ENCODE data around the gene UTS2R.

Gene UTS2R

DNA sequence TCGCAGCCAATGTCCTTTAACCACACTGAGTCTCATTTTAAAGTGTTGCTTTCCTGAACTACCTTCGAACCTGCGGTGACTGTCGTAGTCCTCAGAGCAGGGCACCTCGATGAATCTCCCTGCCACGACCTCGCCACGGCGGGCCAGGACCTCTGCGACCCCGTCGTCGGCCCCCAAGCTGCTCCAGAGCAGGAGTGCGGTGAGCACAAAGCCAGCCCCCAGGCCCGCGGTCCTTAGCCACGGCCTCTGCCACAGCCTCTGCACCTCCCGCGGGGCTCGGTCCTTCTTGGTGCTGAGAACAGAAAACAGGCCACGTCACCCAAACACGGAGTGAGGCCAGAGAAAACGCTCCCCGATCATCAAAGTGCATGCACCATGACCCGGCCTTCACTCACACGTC lies 43.8 kb downstream of the UTS2R start:
- DNase-seq (ENCODE audit: low read depth, low spot score): no peak
- TF ChIP-seq ZNF274 (IDR thresholded peaks at IDR 0.05; ENCODE audit: low read depth, low read length) (no peak), YY1 (IDR thresholded peaks at IDR 0.05; ENCODE audit: insufficient read depth, insufficient read length) (no peak)
- Histone ChIP-seq H3K4me1 (ENCODE audit: insufficient read depth, insufficient read length) (peaks cover 8% of the 10 kb centered on the region), H3K27me3 (ENCODE audit: insufficient read depth, insufficient read length) (no peaks in the 10 kb centered on the region), H3K36me3 (ENCODE audit: insufficient read depth, insufficient read length, low read length) (peaks cover 19% of the 10 kb centered on the region), H3K9me3 (ENCODE audit: insufficient read depth, low read length) (no peaks in the 10 kb centered on the region), H3K4me3 (ENCODE audit: insufficient read length, low read depth) (no peak overlapping the region), H3K9ac (ENCODE audit: insufficient read length, low read depth) (no peak overlapping the region)

- DNase-seq (ENCODE audit: low read depth, low spot score): no peak
- no peak overlapping the region for H3K9ac ChIP-seq (ENCODE audit: insufficient read length, low read depth)
- H3K4me1 ChIP-seq (ENCODE audit: insufficient read depth, insufficient read length): peaks cover 6% of the 10 kb centered on the region
- H3K9me3 ChIP-seq (ENCODE audit: insufficient read depth, low read length): no peaks in the 10 kb centered on the region
- TF ChIP-seq ZNF274 (IDR thresholded peaks at IDR 0.05; ENCODE audit: low read depth, low read length) (no peak), YY1 (IDR thresholded peaks at IDR 0.05; ENCODE audit: insufficient read depth, insufficient read length) (no peak), SUZ12 (IDR thresholded peaks at IDR 0.05; ENCODE audit: extremely low read depth, insufficient read depth, insufficient read length) (no peak)
- peaks cover 23% of the 10 kb centered on the region for H3K36me3 ChIP-seq (ENCODE audit: insufficient read depth, insufficient read length, low read length)
- no peaks in the 10 kb centered on the region for H3K27me3 ChIP-seq (ENCODE audit: insufficient read depth, insufficient read length)
- H3K4me3 ChIP-seq (ENCODE audit: insufficient read length, low read depth): no peak overlapping the region
These were observed 44.2 kb downstream of the UTS2R start for GRCh38 chr17:82415786-82416185.

DNA sequence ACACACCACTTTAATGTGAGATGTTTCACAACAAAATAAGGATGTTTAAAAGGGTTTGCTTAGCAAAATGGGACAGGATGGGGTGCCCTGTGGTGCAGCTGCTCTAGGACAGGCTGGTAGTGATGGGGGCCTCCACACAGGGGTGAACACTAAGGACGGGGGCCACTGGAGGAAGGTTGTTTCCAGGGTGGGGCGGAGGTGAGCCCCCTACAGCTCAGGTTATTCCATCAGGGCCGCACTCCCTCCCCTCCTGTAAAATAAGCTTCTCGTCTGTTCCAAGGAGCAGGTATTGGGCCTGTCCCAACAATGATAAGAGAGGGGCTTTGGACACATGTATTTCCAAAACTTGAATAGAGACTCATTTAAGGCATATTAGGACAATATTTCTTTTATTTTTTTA lies 44.7 kb downstream of the UTS2R start:
- H3K36me3 ChIP-seq (ENCODE audit: insufficient read depth, insufficient read length, low read length): peaks cover 27% of the 10 kb centered on the region
- H3K9me3 ChIP-seq (ENCODE audit: insufficient read depth, low read length): no peaks in the 10 kb centered on the region
- peaks cover 6% of the 10 kb centered on the region for H3K4me1 ChIP-seq (ENCODE audit: insufficient read depth, insufficient read length)
- DNase-seq (ENCODE audit: low read depth, low spot score): no peak
- no peak overlapping the region for H3K9ac ChIP-seq (ENCODE audit: insufficient read length, low read depth)
- H3K4me3 ChIP-seq (ENCODE audit: insufficient read length, low read depth): no peak overlapping the region
- no peaks in the 10 kb centered on the region for H3K27me3 ChIP-seq (ENCODE audit: insufficient read depth, insufficient read length)
- TF ChIP-seq SUZ12 (IDR thresholded peaks at IDR 0.05; ENCODE audit: extremely low read depth, insufficient read depth, insufficient read length) (no peak), YY1 (IDR thresholded peaks at IDR 0.05; ENCODE audit: insufficient read depth, insufficient read length) (no peak), ZNF274 (IDR thresholded peaks at IDR 0.05; ENCODE audit: low read depth, low read length) (no peak)

GRCh38 chr17:82416771-82417170 lies 45.2 kb downstream of the UTS2R start:
- peaks cover 6% of the 10 kb centered on the region for H3K4me1 ChIP-seq (ENCODE audit: insufficient read depth, insufficient read length)
- H3K9ac ChIP-seq (ENCODE audit: insufficient read length, low read depth): no peak overlapping the region
- H3K27me3 ChIP-seq (ENCODE audit: insufficient read depth, insufficient read length): no peaks in the 10 kb centered on the region
- DNase-seq (ENCODE audit: low read depth, low spot score): no peak
- H3K36me3 ChIP-seq (ENCODE audit: insufficient read depth, insufficient read length, low read length): peaks cover 30% of the 10 kb centered on the region
- H3K4me3 ChIP-seq (ENCODE audit: insufficient read length, low read depth): no peak overlapping the region
- no peaks in the 10 kb centered on the region for H3K9me3 ChIP-seq (ENCODE audit: insufficient read depth, low read length)
- no peak for TF ChIP-seq YY1 (IDR thresholded peaks at IDR 0.05; ENCODE audit: insufficient read depth, insufficient read length)
- TF ChIP-seq SUZ12 (IDR thresholded peaks at IDR 0.05; ENCODE audit: extremely low read depth, insufficient read depth, insufficient read length): no peak
- TF ChIP-seq ZNF274 (IDR thresholded peaks at IDR 0.05; ENCODE audit: low read depth, low read length): no peak

DNA sequence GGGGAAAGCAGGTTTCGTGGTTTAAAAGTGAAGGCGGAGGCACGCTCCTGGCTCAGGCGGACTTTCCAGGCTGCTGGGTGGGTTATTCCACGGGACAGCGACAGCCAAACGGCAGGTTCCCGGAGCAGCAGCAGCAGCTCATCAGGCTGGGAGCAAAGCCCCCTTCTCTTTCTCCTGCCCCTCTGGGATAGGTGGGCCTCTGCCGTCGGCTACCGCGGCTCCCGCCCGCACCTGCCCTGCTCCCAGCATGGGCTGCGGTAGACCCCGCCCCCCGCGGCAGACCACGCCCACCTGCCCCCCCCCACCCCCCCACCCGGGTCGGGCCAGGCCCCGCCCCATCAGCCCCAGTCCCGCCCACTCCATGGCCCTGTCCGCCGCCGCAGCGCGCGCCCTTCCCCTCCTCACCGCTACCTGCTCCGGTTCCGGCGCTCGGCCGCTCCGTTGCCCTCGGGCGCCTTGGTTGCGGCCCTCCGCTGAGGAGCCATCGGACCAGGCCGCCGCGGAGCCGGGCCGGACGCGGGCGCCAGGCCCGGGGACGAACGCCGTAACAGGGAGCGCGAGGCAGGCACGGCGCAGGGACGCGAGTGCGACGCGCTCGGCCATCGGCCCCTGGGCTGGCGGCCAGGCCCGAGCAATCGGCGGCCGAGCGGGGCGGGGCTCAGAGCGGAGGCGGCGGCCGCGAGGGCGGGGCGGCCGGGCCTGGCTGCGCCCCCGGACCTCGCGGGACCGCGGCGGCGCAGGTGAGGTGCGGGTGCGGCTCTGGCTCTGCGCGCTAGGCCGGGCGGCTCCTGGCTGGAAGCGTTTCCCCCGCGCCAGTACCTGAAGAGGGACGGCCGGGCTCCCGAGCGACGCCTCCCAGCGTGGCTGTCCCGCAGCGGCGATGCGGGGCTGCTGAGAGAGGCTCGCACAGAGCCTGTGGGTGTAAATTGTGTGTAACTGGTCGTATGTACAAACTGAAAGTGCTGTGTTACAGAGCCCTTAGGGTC lies 46.7 kb downstream of the UTS2R start, which contains the start of the genes HEXD and OGFOD3:
Gene HEXD, plus strand, starts transcription at position 347 of the 986 bp plus-strand sequence. CDS start 1,453 bp downstream, outside the sequence.
Gene OGFOD3, minus strand, starts transcription at position 586 of the 986 bp plus-strand sequence. Its CDS starts 101 bp downstream, at position 485.
- DNase-seq (ENCODE audit: low read depth, low spot score): peak; percentile 36
- Histone ChIP-seq H3K9me3 (ENCODE audit: insufficient read depth, low read length) (no peaks in the 10 kb centered on the region; the same call in 1 of the 2 replicates), H3K4me3 (ENCODE audit: insufficient read length, low read depth) (peak within 1 kb of the TSS; percentile 92)

DNA sequence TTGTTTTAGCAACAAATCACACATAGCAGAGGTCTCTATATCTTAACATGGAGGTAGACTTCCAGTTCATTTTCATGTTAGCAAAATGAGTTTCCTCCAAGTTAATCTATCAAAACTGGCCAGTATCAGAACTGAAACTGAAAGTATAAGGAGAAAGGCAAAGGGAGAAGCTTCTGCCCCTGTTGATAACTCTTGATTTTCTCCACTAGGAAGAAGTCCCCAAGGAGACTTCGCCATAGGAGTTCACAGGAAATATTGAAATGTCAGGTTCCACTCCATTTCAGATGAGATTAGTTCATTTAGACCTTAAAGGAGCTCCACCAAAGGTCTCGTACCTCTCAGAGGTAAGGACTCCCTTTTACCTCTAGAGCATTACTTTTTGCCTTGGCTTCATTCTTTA lies 48.0 kb downstream of the UTS2R start:
- no peak overlapping the region for H3K4me3 ChIP-seq (ENCODE audit: insufficient read length, low read depth)
- no peak for DNase-seq (ENCODE audit: low read depth, low spot score)

More for the DNA sequence above, 46.7 kb downstream of the UTS2R start, which contains the start of the genes HEXD and OGFOD3:
- Histone ChIP-seq H3K27me3 (ENCODE audit: insufficient read depth, insufficient read length) (no peaks in the 10 kb centered on the region), H3K4me1 (ENCODE audit: insufficient read depth, insufficient read length) (peaks cover 6% of the 10 kb centered on the region), H3K9ac (ENCODE audit: insufficient read length, low read depth) (peak within 1 kb of the TSS; percentile 96), H3K36me3 (ENCODE audit: insufficient read depth, insufficient read length, low read length) (peaks cover 31% of the 10 kb centered on the region)
- TF ChIP-seq ZNF274 (IDR thresholded peaks at IDR 0.05; ENCODE audit: low read depth, low read length) (no peak), YY1 (IDR thresholded peaks at IDR 0.05; ENCODE audit: insufficient read depth, insufficient read length) (peak; percentile 24)

More for the DNA sequence above, 48.0 kb downstream of the UTS2R start:
- no peaks in the 10 kb centered on the region; the same call in 1 of the 2 replicates for H3K9me3 ChIP-seq (ENCODE audit: insufficient read depth, low read length)
- no peak for TF ChIP-seq YY1 (IDR thresholded peaks at IDR 0.05; ENCODE audit: insufficient read depth, insufficient read length)
- no peak for TF ChIP-seq SUZ12 (IDR thresholded peaks at IDR 0.05; ENCODE audit: extremely low read depth, insufficient read depth, insufficient read length)
- TF ChIP-seq ZNF274 (IDR thresholded peaks at IDR 0.05; ENCODE audit: low read depth, low read length): no peak
- H3K9ac ChIP-seq (ENCODE audit: insufficient read length, low read depth): no peak overlapping the region
- H3K27me3 ChIP-seq (ENCODE audit: insufficient read depth, insufficient read length): no peaks in the 10 kb centered on the region
- H3K4me1 ChIP-seq (ENCODE audit: insufficient read depth, insufficient read length): peaks cover 8% of the 10 kb centered on the region
- peaks cover 28% of the 10 kb centered on the region for H3K36me3 ChIP-seq (ENCODE audit: insufficient read depth, insufficient read length, low read length)

Measured in NT2/D1 (cell line).